Activated CD8-positive, alpha-beta memory T cell treated with anti-CD3 and anti-CD28 coated beads for 4 hours (primary cell): ENCODE data around the gene NOL4L.

ENCODE experiments used
- DNase-seq, 2 donors: peaks; one replicate each; pipeline ENCODE4 v3.0.0-alpha.2; 2020; ENCODE audit warnings: low read depth in 2 of 2

NOL4L gene

DNA sequence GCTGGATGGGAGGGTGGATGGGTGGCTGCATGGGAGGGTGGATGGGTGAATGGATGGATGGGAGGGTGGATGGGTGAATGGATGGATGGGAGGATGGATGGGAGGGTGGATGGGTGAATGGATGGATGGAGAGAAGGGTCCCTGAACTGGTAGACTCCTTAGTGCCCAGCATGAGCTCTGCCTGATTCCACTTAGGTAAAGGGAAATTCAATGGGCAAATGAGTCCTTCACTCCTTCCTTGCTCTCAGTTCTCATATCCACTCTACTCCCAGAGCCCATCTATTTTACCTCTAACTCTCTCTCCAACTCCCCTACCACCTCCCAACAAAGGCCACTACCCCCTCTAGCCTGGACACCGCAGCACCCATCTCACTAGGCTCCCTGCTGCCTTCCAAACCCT, 29.2 kb upstream of the NOL4L start:
- DNase-seq: no peak

DNA sequence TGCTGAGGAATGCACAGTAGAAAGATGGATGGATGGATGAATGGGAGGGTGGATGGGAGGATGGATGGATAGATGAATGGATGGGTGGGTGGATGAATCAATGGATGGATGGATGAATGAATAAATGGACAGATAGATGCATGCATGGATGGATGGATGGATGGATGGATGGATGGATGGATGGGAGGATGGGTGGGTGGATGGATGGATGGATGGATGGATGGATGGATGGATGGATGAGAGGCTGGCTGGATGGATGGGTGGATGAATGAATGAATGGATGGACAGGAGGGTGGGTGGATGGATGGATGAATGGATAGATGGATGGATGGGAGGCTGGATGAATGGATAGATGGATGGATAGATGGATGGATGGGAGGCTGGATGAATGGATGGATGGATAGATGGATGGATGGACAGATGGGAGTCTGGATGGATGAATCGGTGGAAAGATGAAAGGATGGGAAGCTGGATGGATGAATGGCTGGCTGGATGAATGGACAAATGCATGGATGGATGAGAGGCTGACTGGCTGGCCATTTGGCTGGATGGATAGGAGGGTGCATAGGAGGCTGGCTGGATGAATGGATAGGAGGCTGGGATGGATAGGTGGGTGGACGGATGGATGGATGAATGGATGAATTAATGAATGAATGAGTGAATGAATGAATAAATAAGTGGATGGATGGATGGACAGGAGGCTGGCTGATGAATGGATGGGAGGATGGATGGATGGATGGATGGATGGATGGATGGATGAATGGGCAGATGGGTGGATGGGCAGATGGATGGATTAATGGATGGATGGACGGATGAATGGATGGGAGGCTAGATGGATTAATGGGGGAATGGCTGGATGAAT, 28.3 kb upstream of the NOL4L start:
- no peak for DNase-seq

DNA sequence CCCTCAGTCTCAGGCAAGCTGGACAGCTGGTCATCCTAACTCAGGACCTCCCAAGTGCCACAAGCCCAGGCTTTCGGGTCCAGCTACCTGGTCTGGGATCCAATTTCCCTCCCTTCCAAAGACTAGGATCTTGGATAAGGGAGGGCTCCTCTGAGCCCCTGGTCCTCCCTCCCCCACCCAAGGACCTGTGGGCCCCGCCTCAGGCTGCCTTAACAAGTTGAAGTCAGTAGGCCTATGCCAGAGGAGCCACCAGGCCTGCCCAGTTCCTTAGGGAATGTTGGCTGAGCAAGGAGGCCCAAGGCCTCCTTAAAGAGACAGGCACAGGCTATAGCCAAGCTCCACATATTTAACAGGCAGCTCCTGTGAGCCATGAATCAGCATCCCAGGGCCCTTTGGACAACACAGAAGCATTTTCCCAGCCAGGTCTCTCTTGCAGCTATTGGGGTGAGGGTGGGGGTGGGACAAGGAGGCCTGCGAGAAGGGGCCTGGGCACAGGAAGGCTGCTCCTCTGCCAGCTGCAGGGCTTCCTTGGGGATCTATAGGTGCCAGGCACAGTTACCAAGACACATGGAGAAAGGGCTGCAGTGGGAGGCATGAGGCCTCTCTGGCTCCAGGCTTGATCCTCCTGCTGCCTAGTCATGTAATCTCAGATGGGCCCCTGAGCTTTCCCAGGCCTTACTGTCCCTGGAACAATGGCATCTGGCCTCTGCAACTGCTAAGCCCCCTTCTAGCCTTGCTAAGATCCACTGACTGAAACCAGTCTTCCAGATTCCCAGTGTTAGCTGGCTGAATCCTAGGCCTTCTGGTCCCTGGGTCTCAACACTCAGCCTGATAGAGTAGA, 27.4 kb upstream of the NOL4L start:
- DNase-seq: no peak

DNA sequence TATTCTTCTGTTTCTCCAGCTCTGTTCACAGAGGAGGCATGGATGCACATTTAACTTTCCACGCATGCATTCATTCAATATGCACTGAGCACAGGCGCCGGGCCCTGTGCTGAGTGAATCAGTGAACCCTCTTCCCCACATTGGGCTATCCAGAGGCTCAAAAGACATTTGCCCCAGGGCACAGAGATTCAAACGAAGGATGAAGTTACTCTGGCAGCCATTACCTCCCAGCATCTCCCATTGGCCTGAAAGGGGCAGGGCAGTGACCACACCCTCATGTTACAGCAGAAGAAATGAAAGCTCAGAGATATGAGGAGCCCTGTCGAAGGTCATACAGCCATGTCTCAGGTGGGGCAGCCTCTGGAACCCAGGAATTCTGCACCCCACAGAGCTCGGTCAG, 26.7 kb upstream of the NOL4L start:
- no peak for DNase-seq

DNA sequence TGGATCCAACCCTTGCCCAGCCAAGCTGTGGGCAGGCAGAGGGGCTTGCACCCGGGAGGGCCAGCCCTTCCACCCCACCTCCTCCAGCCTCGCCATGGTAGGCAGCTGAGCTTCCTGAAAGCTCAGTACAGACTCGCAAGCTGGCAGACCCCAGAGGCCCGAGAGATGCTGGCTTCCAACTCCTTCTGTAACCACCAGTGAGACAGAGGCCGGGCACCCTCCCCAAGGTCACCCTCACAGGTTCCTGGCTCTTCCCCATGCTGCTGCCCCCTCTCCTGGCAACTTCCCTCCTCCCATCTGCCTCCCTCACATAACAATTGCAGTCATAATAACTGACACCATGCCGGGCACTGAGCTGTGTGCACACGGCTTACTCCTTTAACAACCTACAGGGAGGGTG, 26.2 kb upstream of the NOL4L start:
- no peak for DNase-seq

DNA sequence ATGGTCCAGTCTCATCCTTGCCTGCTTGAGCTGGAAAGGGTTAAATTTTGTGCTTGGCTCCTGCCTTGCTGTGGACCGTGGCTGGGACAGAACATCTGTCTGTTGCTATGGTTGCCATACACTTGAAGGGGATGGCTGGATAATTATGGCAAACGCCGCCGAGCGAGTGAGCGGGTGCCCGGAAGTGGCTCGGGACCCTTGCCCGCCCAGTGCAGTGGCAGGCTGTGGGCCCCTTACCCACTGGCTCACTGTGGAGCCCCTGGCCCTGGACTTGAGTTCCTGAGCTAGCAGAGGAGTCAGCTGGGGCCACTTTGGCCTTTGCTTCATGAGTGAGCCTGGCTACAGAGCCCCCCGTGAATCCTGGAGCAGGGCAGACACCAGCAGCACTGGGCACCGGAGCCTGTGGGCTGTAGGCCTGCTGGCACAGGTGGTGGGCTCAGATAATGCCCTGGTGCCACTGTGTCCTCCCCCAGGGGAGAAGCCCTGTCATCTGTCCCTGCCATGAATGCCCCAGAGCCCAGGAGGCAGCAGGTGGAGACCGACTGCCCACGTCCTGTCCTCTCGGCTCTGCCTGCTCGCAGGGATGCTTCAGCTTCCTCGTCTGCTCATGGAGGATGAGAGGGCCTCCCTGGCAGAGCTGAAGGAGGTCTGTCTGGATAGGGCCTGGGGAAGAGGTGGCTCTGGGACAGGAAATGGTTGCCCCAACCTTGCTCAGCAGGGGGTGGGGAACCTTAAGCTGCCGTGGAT, 25.5 kb upstream of the NOL4L start:
- DNase-seq: no peak

DNA sequence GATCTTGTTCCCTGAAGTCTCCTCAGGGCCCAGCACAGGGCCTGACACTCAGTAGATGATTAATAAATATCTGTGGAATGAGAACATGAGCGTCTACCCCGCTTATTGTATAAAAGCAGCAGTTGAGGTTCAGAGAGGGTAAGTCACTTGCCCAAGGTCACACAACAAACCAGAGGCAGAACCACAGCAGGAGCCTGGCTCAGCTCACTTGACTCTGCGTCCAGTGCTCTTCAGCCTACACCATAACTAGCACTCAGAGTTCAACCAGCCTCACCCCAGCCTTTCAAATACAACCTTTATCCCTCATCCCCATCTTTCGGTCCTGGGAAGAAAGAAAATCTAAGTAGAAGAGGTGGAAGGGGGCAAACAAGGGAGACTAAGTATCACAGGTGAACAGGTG, 24.9 kb upstream of the NOL4L start:
- DNase-seq: no peak

DNA sequence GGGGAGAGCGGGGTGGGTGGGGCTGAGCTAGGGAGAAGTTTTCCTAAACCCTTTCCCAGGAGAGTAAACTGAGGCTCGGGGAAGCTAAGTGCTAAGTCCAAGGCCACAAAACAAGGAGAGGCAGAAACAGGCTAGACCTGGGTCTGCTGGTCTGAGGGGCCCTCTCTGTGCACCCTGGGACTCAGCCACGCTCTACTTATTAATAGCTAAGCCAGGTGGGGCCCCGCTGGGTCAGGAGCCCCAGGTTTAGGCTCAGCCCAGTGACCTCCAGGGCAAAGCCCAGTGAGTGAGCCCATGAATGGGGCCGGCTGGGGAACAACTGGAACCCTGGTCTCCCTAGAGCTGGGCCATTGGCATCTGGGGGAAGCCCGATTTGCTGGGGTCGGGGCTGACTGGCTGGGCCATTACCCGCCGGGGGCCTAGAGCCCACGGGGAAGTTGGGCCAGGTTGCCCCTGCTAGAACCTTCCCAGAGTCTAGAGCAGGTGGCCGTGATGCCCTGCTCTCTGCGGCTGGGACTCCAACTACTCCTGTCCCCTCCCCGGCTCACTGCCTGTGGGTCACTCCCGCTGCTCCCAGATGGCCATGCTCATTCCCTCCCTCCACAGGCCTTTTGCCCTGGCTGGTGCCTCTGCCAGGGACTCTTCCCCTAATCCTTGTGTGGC, 24.1 kb upstream of the NOL4L start:
- DNase-seq: no peak

DNA sequence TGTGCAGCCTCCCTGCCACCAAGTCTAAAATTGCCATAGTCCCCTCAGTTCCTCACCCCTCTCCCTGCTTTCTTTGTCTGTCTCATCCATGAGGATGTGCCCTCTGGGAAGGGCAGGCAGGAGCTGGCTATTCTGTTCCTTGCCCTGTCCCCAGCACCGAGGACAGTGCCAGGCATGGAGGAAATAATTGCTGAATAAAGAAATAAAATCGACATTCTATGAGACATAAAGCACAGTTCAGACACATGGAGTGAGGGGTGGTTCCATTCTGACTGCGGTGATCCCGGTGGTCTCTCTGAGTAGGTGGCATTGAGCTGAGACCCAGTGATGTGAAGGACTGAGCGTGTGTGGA, 23.5 kb upstream of the NOL4L start:
- no peak for DNase-seq

DNA sequence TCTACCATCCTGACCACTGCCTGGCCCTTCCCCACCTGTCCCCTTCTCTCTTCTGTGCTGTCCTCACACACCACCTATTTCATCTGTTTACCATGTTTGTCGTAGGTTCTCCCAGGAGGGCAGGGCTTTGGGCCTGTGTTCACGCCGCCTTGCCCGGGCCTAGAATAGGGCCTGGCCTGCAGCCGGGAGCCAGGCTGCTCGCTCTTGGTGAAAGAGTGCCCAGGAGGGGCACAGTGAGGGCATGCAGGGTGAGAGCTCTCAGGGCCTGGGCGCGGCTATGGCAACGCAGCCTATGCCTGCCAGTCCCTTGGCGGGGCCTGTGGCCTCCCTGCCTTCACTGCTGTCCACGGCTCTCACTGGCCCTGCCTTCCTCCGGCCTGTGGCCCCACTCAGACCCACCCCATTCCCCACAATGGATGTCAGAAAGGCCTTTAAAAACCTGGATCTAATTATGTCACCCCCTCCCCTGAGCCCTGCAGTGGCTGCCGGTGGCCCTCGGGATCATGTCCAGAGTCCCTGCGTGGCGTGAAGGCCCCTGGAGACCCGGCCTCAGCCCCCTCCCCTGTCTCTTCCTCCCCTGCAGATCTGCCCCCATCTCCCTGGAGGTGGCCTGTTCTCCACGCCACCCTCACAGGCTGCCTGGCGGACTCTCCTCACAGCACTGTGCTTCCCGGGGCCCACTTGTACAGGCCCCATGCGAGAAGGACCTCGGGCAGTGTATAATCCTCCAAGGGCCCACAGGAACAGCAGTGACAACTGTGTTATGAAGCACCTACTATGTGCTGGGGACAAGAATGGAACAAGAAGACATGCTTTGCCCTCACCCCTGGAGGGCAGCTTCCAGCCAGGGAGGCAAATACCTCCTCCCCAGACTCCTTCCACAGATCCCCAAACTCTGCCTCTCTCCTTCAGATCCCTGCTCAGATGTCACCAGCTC, 22.9 kb upstream of the NOL4L start:
- DNase-seq: no peak

DNA sequence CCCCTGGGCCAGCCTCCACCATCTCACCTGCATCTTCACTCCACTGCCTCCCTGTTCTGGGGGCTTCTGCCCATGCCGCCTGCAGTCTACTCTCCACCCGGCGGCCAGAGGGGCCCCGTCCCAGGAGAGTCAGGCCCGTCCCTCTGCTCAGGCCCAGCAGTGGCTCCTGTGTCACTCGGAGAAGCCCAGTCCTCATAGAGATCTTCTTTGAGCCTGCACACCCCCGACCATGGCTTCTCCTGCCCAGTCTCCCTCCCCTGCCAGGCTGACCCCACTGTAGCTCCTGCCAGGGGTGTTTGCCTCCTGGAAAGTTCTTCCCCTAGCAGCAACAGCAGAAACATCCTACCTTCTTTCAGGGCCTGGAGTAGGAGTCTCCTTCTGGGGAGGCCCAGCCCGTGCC, 22.2 kb upstream of the NOL4L start:
- DNase-seq: no peak

DNA sequence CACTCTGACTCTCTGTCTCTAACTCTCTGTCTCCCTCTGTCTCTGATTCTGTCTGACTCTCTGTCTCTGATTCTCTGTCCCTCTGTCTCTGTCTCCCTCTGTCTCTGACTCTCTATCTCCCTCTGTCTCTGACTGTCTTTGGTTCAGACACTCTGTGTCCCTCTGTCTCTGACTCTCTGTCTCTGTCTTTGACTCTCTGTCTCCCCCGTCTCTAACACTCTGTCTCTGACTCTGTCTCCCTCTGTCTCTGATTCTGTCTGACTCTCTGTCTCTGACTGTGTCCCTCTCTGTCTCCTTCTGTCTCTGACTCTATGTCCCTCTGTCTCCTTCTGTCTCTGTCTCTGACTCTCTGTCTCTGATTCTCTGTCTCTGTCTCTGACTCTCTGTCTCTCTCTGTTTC, 21.7 kb upstream of the NOL4L start:
- no peak for DNase-seq

DNA sequence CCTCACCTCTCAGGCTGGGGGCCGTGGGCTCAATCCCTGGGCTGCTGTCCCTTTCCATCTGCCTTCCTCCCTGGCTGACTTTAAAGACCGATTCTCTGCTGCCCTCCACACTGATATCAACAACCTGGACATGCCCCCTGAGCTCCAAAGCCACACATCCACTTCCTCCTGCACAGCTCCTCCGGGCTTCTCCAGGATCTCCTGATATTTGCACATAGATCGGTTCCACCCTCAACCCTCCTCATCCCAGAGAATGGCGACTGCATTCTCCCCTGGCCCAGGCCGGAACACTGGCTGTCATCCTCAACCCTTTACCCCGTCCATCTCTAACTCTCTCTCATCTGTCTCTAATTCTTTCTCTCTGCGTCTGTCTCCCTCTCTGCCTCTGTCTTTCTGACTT, 21.0 kb upstream of the NOL4L start:
- no peak for DNase-seq

DNA sequence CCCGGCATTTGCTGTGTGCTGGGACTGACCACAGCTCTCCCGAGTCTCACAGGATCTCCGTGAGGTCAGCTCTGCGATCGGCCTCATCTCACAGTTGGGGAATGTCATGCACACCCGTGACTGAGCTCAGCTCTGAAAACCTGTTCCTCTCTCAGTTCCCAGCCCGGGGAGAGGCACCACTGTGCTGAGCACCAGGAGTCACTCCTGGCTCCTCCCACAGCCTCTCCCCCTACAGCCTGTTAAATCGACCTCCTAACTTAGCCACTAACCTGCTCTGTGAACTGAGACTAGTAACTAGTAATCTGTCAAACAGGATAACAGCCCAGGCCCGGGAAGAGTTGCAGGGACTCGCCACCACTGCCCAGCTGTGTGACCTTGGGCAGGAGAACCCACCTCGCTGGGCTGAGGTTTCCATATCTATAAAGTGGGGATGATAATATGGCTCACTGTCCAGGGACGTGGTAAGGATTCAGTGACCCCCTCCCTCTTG, 20.1 kb upstream of the NOL4L start:
- no peak for DNase-seq

DNA sequence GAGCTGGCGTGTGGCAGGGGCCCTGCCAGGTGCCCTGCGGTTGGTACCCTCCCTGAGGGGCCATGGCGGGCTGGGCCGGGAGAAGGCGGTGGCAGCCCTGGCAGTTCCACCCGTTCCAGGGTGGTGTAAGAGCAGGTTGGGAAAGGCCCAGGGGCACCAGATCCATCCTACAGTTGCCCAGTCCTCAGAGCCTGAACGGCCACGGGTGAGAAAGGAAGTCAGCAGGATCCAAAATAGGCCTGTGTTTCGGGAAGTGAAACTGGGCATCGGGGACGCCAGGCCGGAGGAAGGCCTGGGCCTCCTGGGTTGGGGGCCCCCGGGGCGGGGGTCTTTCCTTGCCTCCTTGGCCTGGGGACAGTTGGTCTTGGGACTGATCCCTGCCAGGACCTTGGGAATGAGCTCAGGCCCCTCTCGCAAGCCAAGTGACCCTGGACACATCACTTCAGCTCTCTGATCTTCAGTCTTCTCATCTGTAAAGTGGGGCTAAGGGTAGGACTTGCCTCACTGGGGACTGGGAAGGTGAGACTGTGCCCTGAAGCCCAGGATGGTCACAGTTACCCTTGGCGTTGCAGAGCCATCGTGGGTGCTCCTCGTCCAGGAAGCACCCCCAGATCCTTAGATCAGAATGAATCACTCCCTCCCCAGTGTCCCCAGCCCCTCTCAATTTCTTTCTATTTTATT, 18.1 kb upstream of the NOL4L start:
- DNase-seq: no peak

DNA sequence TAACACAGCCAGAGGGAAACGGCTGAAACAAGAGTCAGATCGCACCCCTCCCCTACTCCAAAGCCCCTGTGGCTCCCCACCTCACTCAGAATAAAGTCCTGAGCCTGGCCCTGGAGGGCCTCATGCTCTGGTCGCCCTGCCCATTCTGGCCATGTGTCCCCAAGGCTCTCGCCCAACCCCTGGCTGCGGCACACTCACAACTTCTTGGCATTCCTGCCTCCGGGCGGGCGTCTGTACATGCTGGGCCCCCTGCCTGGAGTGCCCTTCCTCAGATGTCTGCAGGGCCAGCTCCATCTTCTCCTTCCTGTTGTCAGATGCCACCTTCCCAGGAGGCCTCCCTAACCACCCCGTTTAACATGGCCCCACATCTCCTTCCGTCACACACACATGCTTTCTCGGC, 17.1 kb upstream of the NOL4L start:
- DNase-seq: no peak

DNA sequence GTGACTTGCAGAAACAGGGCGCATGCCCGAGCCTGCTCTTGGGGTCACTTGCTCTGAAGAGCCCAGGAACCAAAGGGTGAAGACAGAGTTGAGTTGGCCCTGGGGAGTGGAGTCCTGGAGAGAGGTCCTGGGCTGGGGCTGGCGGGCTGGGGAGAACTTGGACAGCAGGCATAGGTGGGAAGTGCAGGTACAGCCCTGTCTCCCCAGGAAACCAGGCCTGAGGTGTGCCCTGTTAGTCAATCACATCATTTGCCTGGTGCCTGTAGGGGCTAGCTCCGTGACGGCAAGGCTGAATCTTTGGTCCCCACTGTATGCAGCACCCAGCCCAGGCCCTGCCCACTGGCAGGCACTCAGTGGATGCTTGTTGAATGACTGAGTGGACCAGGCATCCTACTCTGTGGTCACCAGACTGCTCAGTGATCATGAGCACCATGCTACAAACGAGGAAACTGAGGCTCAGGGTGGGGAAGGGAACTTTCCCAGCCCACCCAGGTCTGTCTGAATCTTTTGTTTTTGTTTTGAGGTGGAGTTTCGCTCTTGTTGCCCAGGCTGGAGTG, 15.6 kb upstream of the NOL4L start:
- DNase-seq: no peak

DNA sequence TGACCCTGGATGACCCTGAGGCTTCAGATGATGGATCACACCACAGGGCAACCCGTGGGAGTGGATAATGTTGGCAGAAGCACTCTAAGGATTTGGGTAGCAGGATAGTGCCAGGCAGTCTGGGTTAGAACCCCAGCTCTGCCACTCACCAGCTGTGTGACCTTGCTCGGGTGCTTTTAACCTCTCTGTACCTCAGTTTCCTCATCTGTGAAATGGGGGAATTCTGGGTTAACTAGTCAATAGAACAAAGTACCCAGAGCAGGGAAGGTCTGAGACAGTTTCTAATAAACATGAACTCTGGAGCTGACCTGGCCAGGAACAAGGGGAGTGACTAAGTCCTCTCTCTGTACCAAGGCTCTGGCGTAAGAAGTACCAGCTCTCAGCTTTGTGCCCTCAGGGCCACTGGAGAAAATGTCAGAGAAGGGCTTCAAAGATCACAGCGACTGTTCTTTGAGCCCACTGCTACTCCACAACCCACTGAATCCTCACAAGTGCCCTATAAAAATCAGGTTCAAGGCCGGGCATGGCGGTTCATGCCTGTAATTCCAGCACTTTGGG, 14.7 kb upstream of the NOL4L start:
- DNase-seq: no peak

DNA sequence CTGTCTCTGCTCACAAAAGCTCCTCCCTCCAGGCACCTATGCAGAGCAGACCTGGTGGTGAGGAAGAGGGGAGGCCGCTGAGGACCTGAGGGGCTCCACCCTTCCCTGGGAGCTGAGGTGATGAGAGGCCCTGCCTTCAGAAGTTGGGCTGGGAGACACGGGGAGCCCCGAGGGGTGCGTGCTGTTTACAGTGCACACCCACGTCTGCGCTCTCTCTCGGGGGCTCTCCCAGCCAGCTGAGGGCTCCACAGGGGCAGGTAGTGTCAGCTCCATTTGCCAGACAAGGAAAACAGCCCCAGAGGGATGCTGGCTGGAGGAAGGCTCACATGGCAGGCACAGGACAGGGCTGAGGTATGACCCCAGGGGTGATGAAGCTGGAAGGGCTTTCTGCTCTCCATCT, 13.5 kb upstream of the NOL4L start:
- no peak for DNase-seq

DNA sequence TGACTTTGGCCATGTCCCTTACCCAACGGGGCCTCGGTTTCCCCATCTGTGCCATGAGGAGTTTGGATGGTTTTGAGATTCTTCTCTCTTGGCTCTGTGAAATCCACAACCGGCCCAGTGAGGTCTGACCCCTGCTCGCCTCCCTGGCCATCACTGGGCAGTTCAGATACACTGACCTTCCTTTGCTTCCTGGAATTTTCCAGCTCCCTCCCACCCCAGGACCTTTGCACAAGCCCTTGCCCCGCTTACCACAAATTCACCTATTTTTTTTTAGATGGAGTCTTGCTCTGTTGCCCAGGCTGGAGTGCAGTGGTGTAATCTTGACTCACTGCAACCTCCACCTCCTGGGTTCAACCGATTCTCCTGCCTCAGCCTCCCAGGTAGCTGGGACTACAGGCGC, 12.6 kb upstream of the NOL4L start:
- DNase-seq: no peak
